ENCODE data around the gene DLAT.

- no peak for TF ChIP-seq CTCF (IDR thresholded peaks at IDR 0.05; ENCODE audit: insufficient read depth, low read depth, low read length)
- TF ChIP-seq EZH2 (IDR thresholded peaks at IDR 0.05; ENCODE audit: insufficient read depth, low read length): no peak
Measured at GRCh38 chr11:111992206-111992855, 32.9 kb upstream of the DLAT start.

All from astrocyte (in vitro differentiated cells and primary cell).